Kasumi-1 (cell line): ENCODE results near the gene MFNG.
A peak's percentile ranks its signal among the peaks of the same experiment; 100 is the strongest.

Experiments used
- DNase-seq, 2 experiments: peaks; one replicate each; lab custom pipeline; 2025; lab: John Stamatoyannopoulos, UW

MFNG gene

GRCh38 chr22:37421468-37421877, 64.7 kb downstream of the MFNG start:
- no peak for DNase-seq

- DNase-seq, result peak; percentile 26 to 33
Observed at GRCh38 chr22:37420686-37421467, 65.3 kb downstream of the MFNG start.

DNA sequence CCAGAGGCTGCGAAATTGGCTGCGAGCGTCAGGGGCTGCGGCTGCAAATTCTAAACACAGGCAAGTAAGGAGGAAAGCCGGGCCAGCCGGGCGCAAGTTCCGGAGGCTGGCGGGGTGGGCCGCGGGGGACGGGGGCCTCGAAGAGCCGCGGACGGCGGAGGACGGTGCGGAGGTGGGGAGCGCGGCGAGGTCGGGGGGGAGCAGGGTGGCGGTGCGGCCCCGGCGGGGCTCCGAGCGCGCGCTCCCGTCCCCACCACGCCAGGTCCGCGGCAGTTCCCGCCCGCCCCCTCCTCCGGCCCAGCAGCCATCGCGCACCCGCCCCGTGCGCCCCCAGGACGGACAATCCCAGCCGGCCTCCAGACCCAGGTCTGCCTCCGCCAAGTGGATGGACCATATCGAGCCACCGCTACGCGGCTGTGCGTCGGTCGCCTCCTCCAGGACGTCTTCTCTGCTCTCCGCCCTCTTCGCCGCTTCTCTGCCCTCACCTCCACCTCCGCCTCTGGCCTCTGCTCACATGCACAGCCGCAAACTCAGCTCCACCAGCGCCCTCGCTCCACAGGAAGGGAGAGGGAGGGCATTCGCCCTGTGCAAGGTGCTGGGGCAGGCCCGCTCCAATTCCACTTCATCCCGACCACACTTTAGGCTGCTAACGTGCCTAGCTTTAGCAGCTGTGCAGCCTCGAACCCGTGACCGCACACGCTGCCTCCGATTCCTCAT, 66.1 kb downstream of the MFNG start:
- DNase-seq, result no peak

- no peak for DNase-seq
Observed at GRCh38 chr22:37419370-37419968, 66.7 kb downstream of the MFNG start.
